SH-SY5Y (cell line): ENCODE data around the gene PAM16.

Experiments used
- GATA2 ChIP-seq: IDR thresholded peaks from 2 replicates; pipeline ENCODE4 v1.6.1; 2011; ENCODE audit warnings: mild to moderate bottlenecking, low read depth, low read length
- GATA3 ChIP-seq: IDR thresholded peaks from 2 replicates; pipeline ENCODE4 v1.6.1; 2011; ENCODE audit warnings: low read depth, mild to moderate bottlenecking, low read length, moderate library complexity

- TF ChIP-seq GATA3 (no peak), GATA2 (no peak)
These were observed 17.8 kb downstream of the PAM16 start for GRCh38 chr16:4333308-4333638.
